ENCODE data around the gene CDON.

- TF ChIP-seq POLR2A (IDR thresholded peaks at IDR 0.05): no peak
- TF ChIP-seq, protein P1, sequence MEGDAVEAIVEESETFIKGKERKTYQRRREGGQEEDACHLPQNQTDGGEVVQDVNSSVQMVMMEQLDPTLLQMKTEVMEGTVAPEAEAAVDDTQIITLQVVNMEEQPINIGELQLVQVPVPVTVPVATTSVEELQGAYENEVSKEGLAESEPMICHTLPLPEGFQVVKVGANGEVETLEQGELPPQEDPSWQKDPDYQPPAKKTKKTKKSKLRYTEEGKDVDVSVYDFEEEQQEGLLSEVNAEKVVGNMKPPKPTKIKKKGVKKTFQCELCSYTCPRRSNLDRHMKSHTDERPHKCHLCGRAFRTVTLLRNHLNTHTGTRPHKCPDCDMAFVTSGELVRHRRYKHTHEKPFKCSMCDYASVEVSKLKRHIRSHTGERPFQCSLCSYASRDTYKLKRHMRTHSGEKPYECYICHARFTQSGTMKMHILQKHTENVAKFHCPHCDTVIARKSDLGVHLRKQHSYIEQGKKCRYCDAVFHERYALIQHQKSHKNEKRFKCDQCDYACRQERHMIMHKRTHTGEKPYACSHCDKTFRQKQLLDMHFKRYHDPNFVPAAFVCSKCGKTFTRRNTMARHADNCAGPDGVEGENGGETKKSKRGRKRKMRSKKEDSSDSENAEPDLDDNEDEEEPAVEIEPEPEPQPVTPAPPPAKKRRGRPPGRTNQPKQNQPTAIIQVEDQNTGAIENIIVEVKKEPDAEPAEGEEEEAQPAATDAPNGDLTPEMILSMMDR (IDR thresholded peaks at IDR 0.05): no peak
- TF ChIP-seq POLR2AphosphoS5 (IDR thresholded peaks at IDR 0.05): no peak
These were observed 49.8 kb downstream of the CDON start for GRCh38 chr11:126012852-126013251.
